PC-9 (cell line): ENCODE data around the gene OR52N4. TPM values are rescaled to one million over a fixed set of nuclear protein-coding genes. Genes with fewer than 3 reads are reported as not detected.

Source experiments
- BruUV-seq: library from RNA; stranded (reverse); fragments of 400-500 nt; replicated peaks from 2 replicates; lab custom pipeline; 2021; lab: Mats Ljungman, UMichigan
- CTCF ChIA-PET: fragments of 300-600 bp; sonication (Branson Sonifier 250); formaldehyde crosslinking; loops from one replicate; lab custom pipeline; 2022; ENCODE audit warnings: antibody characterized with exemption; lab: Charles Lee
- POLR2A ChIA-PET: fragments of 300-600 bp; sonication (Branson Sonifier 250); formaldehyde crosslinking; loops from one replicate; lab custom pipeline; 2022; ENCODE audit warnings: antibody characterized with exemption; ENCODE audit not compliant: unreplicated experiment; lab: Charles Lee
- DNase-seq, 2 experiments: peaks; one replicate each; pipeline versions ENCODE4 v3.0.0 to v3.0.0-alpha.2; 2015 to 2022; ENCODE audit warnings: mixed read lengths in 1 of 2
- H2AFZ ChIP-seq: fragments of 200-600 bp; sonication (generic); 2 replicates; pipeline ENCODE4 v1.8.1; 2017; ENCODE audit warnings: antibody characterized with exemption
- H3F3A ChIP-seq: fragments of 200-600 bp; sonication (generic); 2 replicates; pipeline ENCODE4 v1.8.1; 2017; ENCODE audit warnings: antibody characterized with exemption, mild to moderate bottlenecking, low read depth; ENCODE audit not compliant: insufficient read depth
- H3K27ac ChIP-seq: fragments of 200-600 bp; sonication (generic); 2 replicates; pipeline ENCODE4 v1.6.1; 2016; ENCODE audit warnings: mixed run types
- H3K27me3 ChIP-seq: fragments of 200-600 bp; sonication (generic); 2 replicates; pipeline ENCODE4 v1.6.1; 2016; ENCODE audit warnings: low read depth, mixed run types; ENCODE audit not compliant: insufficient read depth
- H3K36me3 ChIP-seq: fragments of 200-600 bp; sonication (generic); 2 replicates; pipeline ENCODE4 v1.6.1; 2016; ENCODE audit warnings: low read depth, mixed run types
- H3K4me1 ChIP-seq: fragments of 200-600 bp; sonication (generic); replicated peaks from 2 replicates; pipeline ENCODE4 v1.6.1; 2016; ENCODE audit warnings: mixed run types; ENCODE audit not compliant: insufficient read depth
- H3K4me2 ChIP-seq: fragments of 200-600 bp; sonication (generic); 2 replicates; pipeline ENCODE4 v1.6.1; 2017; ENCODE audit warnings: mixed run types
- H3K4me3 ChIP-seq: fragments of 200-600 bp; sonication (generic); 2 replicates; pipeline ENCODE4 v1.6.1; 2016; ENCODE audit warnings: mixed run types
- H3K79me2 ChIP-seq: fragments of 200-600 bp; sonication (generic); 2 replicates; pipeline ENCODE4 v1.6.1; 2017; ENCODE audit warnings: low read depth, mixed run types
- H3K9me2 ChIP-seq: fragments of 200-600 bp; sonication (generic); 2 replicates; pipeline ENCODE4 v1.8.1; 2017; ENCODE audit warnings: mild to moderate bottlenecking; ENCODE audit not compliant: insufficient read depth
- H3K9me3 ChIP-seq: fragments of 200-600 bp; sonication (generic); 2 replicates; pipeline ENCODE4 v1.8.1; 2016; ENCODE audit warnings: low read depth; ENCODE audit not compliant: insufficient read depth
- H4K20me1 ChIP-seq: fragments of 200-600 bp; sonication (generic); 2 replicates; pipeline ENCODE4 v1.8.1; 2017; ENCODE audit not compliant: insufficient read depth
- CTCF ChIP-seq: fragments of 200-600 bp; sonication (generic); conservative IDR thresholded peaks from 2 replicates; pipeline ENCODE4 v1.6.1; 2017; ENCODE audit warnings: mixed run types, antibody characterized with exemption, mild to moderate bottlenecking, moderate library complexity
- EZH2 ChIP-seq: fragments of 200-600 bp; sonication (generic); IDR thresholded peaks from 2 replicates; pipeline ENCODE4 v1.8.0; 2017; ENCODE audit warnings: antibody characterized with exemption, low read depth
- intact Hi-C: fragments of 100-400 bp; cut with micrococcal nuclease; formaldehyde crosslinking; loops from one replicate; pipeline ENCODE4 v1.10.0; 2022; ENCODE audit not compliant: unreplicated experiment
- total RNA-seq: library from RNA; stranded (reverse); gene quantifications from 2 replicates; pipeline ENCODE4 v1.2.3, GENCODE V29; 2021

Gene OR52N4
- total RNA-seq, 1 experiment from 2014 or later, result not detected

DNA sequence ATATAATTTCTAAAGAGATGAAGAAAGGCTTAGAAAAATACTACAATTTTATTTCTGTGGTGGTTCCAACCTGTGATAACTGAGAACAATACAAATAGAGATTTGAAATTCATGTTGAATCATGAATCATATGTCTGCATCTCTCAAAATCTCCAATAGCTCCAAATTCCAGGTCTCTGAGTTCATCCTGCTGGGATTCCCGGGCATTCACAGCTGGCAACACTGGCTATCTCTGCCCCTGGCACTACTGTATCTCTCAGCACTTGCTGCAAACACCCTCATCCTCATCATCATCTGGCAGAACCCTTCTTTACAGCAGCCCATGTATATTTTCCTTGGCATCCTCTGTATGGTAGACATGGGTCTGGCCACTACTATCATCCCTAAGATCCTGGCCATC lies 17.6 kb upstream of the OR52N4 start, which contains the start of gene OR56B1:
OR56B1 (plus strand) TSS at position 53 of the 400 bp plus-strand sequence; CDS start at position 122, 69 bp downstream.
- no peaks in the 10 kb centered on the region for H3K36me3 ChIP-seq
- H3F3A ChIP-seq, result no peaks in the 10 kb centered on the region
- no peaks in the 10 kb centered on the region for H3K27me3 ChIP-seq
- H3K4me1 ChIP-seq, result no peaks in the 10 kb centered on the region
- H3K27ac ChIP-seq, result no peak within 1 kb of the TSS
- DNase-seq, result no peak
- no peak within 1 kb of the TSS for H3K4me3 ChIP-seq
- no TSS peak for BruUV-seq
- H3K9me2 ChIP-seq, result no peaks in the 10 kb centered on the region
- TF ChIP-seq EZH2 (no peak), CTCF (no peak)
- no peaks in the 10 kb centered on the region for H4K20me1 ChIP-seq
- ChIA-PET CTCF (no interaction called here), POLR2A (no interaction called here)
- intact Hi-C loops, result no loop called here
- H2AFZ ChIP-seq, result no peak within 1 kb of the TSS
- no peak within 1 kb of the TSS for H3K4me2 ChIP-seq
- no peaks in the 10 kb centered on the region for H3K79me2 ChIP-seq
- no peaks in the 10 kb centered on the region for H3K9me3 ChIP-seq

- Histone ChIP-seq H3K27me3 (no peaks in the 10 kb centered on the region), H3K4me2 (no peak overlapping the region)
- no TSS peak for BruUV-seq
Measured at GRCh38 chr11:5737091-5737490, 17.0 kb upstream of the OR52N4 start.

GRCh38 chr11:5737670-5738392 lies 16.2 kb upstream of the OR52N4 start:
- H4K20me1 ChIP-seq, result no peaks in the 10 kb centered on the region
- POLR2A ChIA-PET, result no interaction called here
- TF ChIP-seq EZH2 (no peak), CTCF (no peak)
- no peak overlapping the region for H3K4me3 ChIP-seq
- no peak overlapping the region for H3K27ac ChIP-seq
- H3K79me2 ChIP-seq, result no peaks in the 10 kb centered on the region
- H3K36me3 ChIP-seq, result no peaks in the 10 kb centered on the region
- H3F3A ChIP-seq, result no peaks in the 10 kb centered on the region
- H3K9me3 ChIP-seq, result no peaks in the 10 kb centered on the region
- CTCF ChIA-PET, result no interaction called here
- no peak for DNase-seq
- no peaks in the 10 kb centered on the region for H3K9me2 ChIP-seq
- intact Hi-C loops, result no loop called here
- BruUV-seq, result no TSS peak
- H3K4me2 ChIP-seq, result no peak overlapping the region
- no peaks in the 10 kb centered on the region for H3K27me3 ChIP-seq
- H2AFZ ChIP-seq, result no peak overlapping the region
- no peaks in the 10 kb centered on the region for H3K4me1 ChIP-seq

More at GRCh38 chr11:5737091-5737490, 17.0 kb upstream of the OR52N4 start:
- no peaks in the 10 kb centered on the region for H3F3A ChIP-seq
- H4K20me1 ChIP-seq, result no peaks in the 10 kb centered on the region
- H3K9me2 ChIP-seq, result no peaks in the 10 kb centered on the region
- ChIA-PET POLR2A (no interaction called here), CTCF (no interaction called here)
- H3K36me3 ChIP-seq, result no peaks in the 10 kb centered on the region
- H2AFZ ChIP-seq, result no peak overlapping the region
- TF ChIP-seq EZH2, result no peak
- no peak for TF ChIP-seq CTCF
- no peak for DNase-seq
- H3K4me1 ChIP-seq, result no peaks in the 10 kb centered on the region
- no peaks in the 10 kb centered on the region for H3K79me2 ChIP-seq
- H3K4me3 ChIP-seq, result no peak overlapping the region
- H3K27ac ChIP-seq, result no peak overlapping the region
- intact Hi-C loops, result no loop called here
- no peaks in the 10 kb centered on the region for H3K9me3 ChIP-seq
